CD4-positive, alpha-beta T cell treated with Interleukin-15 for 1 hour (primary cell): ENCODE measurements around the gene SH3GL1.

Experiments
- DNase-seq: peaks from one replicate; pipeline ENCODE4 v3.0.0-alpha.2; 2020

SH3GL1 gene, protein sequence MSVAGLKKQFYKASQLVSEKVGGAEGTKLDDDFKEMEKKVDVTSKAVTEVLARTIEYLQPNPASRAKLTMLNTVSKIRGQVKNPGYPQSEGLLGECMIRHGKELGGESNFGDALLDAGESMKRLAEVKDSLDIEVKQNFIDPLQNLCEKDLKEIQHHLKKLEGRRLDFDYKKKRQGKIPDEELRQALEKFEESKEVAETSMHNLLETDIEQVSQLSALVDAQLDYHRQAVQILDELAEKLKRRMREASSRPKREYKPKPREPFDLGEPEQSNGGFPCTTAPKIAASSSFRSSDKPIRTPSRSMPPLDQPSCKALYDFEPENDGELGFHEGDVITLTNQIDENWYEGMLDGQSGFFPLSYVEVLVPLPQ

DNA sequence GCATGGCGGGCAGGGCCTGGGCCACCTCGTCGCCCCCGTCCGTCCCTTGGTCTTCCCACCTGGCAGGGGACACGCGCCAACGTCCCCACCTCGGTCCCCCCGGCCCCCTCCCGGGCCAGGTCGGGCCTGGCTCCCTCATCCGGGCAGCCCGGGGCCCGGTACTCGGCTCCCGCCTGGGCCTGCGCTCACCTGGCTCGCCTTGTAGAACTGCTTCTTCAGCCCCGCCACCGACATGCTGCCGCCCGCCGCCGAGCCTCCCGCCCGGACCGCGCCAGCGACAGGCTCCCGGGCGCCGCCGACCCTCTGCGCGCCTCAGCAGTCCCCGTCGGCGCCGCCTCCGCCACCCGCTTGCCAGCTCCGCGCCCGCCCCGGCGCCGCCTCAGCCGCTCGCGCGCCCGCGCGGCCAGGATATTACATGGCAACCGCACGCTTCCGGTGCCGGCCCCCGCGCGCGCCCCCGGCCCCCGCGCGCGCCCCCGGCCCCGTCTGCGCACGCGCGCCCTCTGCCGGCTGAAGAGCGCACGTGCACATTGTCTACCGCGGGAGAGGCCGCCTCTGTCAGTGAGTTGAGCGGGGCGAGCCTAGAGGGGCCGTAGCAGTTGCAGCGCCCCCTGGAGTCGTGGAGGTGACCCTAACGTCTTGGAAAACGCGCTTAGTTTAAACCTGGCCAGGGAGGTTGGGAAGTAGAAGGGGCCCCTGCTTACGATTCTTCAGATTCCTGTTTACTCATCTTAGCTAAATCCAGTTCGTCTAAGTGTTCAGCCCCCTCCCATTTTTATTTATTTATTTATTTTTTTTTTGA, at the start of gene SH3GL1:
Gene SH3GL1 (minus strand): TSS at position 413 of the 802 bp plus-strand sequence. CDS start 179 bp downstream, at position 234.
- peak; percentile 91 for DNase-seq

DNA sequence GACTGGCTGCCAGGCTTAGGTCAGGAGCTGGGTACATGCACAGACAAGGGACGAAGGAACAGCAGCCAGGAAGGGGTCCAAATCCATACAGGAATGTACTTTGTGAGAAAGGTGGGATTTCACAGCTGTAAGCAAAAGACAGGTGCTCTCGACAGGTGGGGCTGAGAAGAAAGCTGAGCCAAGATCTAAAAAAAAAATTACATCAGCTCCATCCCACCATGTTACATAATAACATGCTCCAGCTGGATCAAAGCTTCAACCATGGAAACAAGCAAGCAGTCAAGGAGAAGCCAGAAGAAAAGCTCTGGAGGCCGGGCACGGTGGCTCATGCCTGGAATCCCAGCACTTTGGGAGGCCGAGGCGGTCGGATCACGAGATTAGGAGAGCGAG, 49.3 kb upstream of the SH3GL1 start:
- no peak for DNase-seq

DNA sequence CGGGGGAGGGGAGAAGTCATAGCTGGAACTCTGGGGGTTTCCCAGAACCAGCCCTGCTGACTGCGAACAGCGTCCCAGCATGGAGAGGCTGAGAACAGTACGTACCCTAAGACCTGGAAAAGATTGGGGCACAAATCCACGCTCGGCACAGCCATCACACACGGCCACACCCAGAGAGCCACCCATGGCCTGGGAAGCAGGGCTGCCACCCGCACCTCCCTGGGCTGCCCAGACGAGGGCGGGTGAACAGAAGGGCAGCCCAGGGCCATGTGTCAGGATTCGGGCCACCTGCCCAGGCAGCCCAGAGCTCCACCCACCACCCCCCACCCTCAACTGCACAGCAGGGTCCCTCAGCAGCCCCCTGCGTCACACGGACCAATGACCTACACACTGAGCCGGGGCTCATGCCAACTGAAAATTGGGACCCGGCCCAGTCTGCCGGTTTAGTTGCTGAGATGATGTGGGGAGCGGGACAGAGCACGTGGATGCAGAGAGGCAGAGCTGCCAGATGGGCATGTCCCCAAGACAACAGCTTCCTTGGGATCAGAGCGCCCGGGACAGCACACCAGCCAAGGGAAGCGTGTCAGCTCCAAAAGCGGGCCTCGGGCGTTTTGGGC, 48.8 kb upstream of the SH3GL1 start:
- no peak for DNase-seq

DNA sequence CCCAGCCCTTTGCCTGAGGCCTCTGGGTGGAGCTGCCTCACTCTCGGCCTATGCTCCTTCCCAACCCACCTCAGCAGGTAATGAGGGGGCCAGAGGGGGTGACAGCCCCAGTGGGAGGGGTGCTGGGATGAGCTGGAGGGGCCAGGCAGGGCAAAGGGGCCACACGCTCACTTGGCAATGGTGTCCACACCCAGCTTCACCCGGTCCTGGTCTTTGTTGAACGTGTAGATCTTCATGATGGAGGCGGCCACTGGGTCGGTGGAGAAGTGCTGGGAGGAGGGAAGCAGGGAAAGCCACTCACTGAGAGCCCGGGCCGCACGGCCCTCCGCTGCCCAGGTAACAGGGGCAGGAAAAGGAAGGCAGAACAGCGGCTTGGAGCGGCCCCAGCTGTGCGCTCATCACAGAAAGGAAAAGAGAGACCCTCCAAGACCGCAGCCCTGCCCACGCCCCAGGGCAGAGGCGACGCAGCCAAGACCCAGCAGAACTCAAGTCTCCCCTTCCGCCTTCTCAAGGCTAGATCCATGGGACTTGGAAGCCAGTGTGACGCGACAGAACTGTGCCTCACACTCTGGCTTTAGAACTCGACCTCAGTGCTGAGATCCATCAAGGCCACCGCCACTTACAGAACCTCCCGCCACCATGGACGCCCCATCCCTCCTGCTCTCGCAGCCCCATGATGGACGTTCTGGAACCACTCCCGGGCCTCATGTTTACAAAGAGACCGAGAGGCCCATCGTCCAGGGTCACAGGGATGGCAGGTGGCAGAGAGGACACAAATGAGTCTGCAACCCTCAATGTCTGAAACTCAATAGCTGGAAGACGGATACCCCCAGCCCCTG, 48.0 kb upstream of the SH3GL1 start:
- no peak for DNase-seq

DNA sequence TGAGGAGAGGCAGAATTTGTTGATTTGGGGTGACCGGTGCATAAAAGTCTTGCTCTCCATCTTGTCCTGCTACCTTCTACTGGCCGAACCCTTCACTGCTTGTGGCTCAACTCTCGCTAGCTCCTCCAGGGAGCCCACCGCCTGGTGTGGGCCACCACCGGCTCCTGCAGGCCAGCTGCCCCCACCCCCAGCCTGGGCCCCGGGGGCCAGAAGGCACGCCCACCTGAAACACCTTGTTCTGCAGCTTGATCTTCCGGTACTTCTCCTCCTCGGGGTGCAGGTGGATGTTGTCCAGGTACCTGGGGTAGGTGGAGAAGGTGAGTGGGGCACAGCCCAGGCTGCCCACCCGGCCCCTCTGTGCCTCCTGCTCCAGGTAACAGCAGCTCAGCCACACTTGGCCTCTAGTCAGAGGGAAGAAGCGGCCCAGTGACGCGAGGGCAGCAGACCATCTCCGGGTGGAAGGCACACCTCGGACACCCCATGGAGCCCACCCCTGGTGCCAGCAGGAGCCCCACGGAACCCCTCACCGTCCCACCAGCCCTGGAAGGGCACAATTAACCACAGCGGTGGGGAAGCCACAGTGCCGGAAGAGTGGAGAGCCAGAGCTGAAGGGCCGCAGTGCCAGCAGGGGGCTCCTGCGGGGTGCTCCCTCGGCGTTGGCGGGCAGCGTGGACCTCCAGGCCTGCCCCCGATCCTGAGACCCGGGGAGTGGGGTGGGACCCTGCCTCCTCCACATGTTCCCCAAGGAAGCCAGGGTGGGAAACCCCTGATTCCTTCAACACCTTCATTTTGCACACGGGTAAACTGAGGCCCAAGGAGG, 47.2 kb upstream of the SH3GL1 start:
- no peak for DNase-seq

DNA sequence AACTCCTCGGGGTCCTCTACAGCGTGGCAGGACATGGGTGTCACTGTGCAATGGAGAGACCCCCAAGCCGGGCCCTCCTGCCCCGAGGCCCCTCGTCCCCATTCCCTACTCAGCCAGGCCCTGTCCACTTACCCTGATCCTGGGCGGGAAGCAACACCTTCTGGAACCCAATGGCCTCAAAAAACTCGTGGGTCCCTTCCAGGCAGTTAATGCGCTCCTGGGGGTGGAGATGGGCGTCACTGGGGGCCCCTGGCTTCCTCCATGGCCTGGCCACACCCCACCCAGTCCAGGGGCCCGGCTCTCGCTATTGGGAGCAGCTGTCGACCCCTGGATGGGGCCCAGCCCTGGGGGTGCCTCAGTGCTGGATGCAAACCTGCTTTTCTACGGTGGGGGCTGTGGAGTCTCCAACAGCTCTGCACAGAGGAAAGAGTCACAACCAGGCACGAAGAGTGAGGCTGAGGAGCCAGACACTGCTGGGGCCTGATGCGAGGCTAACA, 46.4 kb upstream of the SH3GL1 start:
- no peak for DNase-seq

DNA sequence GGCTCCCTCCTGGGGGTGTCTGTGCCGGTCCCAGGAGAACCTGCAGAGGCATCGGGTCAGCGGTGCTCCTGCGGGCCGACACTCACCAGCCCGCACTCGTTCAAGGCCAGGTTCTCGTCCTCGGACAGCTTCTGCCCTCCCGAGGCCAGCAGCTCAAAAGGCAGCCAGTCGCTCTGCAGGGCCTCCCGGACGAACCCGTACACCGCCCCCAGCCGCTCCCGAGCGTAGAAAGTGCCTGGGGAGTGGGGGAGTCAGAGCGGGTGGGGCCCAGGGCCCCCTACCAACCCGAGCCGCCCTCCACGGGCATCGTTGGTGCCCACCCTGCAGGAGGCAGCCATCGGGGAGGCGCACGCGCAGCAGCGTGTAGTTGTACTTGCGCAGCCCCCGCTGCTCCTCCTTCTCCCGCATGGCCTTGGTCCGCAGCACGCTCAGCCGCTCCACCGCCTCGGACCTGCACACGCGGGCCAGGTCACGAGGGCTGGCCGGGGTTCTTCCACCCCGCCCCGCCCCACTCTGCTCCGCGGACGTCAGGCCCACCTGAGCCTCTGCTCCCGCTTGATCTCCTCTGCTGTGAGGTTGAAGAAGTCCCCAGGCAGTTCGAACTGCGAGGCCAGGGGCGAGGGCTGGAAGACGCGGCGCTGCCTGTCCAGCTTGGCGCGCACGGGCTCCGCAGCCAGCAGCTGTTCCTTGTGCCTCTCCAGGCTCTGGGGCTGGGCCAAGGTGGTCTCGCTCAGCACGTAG, 45.8 kb upstream of the SH3GL1 start:
- no peak for DNase-seq

DNA sequence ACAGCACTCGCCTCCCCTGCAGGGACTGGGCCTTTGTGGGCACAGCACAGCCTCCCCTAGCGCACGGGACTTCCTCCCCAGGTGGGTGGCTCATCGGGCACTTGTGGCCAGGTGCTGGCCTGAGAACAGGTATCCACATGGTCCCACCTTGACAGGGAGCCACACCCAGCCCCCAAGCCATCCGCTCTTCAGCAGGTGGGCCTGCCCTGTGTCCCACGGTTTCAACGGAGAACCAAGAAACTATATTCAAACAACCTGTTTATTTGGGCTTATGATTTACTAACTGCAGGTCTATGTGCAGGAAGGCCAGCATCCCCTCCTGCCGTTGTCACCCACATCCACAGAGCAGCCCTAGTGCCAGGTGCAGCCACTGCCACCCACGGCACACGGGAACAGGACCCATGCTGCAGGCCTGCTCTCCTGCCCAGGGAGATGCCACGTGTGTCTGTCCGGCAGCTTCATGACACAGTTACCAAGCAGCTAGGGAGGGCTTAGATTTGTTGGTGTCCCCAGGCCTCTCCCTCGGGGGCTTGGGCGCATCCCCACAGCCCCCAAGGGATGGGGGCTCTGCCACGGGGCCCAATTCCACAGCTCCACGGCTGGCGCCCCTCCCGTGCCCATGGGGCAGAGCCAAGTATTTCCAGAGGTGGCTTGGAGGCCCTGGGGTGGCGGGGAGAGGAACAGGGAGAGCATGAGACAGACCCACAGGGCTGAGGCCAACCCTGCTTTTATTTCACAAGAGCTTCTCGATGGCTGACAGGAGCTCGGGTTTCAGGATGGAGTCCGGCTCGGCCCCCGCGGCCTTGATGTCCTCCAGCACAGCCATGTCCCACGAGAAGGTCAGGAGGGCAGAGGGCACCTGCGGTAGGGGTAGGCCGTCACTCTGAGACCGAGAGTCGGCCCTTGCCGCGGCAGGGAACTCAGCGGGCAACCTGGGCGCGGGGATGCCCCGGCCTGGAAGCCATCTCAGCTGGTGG, 44.7 kb upstream of the SH3GL1 start:
- DNase-seq, result no peak

DNA sequence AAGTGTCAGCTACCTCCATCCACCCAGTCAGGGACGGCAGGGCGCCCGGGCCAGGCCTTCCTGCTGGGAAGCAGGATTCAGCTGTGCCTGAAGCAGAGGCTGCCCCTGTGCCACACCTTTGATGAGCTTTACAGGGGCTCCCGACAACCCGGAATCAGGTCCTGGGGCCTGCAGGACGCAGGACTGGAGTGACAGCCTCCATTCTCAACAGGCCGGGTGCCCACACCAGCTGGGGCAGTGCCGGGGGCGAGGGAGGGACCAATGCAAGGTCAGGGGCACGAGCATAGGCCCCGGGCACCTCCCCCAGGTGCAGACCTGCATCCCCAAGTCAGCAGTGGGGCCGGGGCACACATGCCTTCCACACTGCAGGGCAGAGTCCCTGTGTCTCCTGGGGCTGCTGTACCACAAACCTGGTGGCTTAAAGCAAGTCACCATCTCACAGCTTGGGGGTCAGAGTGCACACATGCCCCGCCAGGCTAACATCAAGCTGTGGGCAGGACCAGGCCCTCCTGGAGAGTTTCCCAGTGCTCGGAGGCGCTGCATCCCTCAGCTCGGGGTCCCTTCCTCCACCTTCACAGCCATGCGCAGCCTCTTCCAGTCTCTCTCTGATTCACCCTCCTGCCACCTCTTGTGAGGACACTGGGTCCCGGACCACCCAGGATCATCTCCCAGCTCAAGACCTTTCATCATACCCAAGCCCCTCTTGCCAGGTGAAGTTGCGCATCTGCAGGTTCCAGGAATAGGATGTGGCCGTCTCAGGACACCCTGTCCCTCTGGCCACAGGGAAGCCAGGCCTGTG, 43.8 kb upstream of the SH3GL1 start:
- DNase-seq, result no peak

DNA sequence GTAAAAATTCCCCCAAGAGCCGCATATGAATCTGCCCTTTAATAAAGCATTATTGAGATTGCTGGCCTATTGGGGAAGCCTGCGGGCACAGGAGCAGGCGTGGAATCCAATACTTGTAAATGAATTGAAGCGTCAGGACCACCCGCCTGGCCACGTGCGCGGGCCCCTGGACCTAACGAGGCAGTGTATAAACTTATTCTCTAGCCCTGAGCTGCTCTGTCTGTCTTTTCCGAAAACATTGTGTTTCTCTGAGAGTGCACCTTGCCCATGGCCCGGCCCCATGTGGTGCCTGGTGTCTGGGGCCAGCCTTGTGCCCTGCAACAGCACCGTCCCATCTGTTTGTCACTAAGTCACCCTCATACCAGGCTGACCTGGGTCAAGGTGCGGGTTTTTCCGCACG, 42.8 kb upstream of the SH3GL1 start:
- no peak for DNase-seq

DNA sequence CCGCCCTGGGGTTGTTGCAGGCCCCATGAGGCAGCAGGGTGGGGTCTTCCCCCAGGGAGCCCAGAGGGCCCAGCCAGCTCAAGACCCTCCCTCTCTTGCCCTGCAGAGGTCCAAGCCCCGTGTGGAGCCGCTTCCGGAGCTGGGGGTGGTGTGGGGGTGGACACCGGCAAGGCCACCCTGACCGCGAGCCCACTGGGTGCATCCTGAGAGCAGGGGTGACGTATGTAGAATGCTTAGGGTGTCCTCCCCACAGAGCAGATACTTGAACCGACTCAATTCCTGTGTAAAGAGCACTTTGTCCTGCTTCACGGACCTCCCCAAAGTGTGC, 42.4 kb upstream of the SH3GL1 start:
- no peak for DNase-seq

DNA sequence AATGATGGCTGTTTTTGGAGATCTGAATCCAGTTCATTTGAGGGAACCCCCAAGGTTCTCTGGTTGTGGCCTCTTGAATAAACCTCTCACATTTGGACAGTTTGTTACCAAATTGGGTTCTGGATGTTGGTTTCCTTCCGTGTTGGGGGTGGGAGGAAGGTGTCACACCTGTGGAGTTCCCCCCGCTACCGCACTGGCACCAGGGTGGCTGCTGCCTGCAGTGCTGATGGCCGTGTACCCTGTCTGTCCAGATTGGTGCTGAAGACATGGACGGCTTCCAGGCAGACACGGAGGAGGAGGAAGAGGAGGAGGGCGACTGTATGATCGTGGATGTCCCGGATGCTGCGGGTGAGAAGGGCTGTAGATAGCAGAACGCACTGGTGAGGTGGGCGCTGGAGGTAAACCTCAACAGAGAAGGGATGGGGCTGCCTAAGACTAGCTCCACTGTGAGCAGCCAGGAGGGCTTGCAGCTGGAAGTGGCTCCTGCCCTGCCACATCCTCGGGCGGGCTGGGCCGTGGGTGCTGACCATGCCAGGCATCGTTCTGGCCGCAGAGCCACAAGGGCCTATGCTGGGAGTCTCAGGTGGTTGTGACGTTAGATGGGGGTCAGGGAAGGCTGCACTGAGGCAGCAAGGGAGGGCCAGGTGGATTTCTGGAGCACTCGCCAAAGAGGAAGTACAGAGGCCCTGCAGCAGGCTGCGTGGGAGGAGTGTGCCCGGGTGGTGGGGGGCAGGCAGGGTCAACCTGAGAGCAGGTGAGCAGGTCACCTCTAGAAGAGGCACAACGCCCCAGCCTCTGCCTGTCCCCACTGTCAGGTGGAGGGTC, 41.9 kb upstream of the SH3GL1 start:
- no peak for DNase-seq

DNA sequence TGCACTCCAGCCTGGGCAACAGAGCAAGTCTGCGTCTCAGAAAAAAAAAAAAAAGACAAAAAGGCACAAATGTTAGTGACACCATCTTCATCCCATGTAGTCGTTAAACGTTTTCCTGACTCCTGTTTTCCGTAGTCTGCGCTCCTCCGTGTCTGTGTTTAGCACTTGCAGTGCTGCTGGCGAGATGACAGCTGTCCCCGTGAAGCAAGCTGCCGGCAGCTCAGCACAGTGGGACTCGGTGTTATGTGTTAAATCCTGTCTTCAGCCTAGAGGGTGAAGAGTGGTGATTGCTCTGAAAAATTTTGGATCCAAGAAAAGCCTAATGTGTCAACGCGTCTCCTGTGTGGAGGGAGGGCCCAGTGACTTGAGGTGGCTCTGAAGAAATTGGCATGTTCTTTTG, 38.9 kb upstream of the SH3GL1 start:
- DNase-seq, result no peak

DNA sequence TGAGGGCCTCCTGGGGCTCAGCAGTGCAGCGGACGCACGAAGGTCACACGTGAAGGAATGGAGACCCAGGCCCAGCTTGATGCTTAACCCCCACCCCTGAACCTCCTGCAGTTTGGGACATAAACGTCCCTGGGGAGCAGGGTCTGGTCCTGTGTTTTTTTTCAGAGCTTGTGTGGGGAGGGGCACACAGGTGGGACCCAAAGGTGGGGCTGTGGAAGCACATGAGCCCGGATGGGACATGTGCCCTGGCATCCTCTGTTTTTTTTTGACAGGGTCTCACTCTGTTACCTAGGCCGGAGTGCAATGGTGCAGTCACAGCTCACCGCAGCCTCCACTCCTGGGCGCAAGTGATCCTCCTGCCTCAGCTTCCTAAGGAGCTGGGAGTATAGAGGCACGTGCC, 36.8 kb upstream of the SH3GL1 start:
- no peak for DNase-seq

DNA sequence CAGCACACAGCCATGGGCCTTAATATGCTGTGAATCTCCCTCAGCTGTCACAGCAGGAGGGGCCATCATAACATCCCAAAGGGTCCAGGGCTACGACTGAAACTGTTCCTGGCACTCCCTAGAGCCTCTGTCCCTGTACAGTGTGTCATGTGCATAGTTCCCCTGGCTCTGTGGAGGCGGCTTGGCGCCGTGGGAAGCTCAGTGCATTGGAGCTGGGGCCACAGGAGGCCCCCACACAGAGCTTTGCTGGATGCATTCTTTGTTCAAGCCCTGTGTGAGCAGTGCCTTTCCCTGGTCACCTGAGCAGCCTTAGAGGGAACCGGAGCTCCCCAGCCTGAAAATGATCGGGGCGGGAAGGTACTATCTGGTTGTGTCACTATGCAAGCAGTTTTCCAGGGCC, 35.9 kb upstream of the SH3GL1 start:
- DNase-seq, result no peak

DNA sequence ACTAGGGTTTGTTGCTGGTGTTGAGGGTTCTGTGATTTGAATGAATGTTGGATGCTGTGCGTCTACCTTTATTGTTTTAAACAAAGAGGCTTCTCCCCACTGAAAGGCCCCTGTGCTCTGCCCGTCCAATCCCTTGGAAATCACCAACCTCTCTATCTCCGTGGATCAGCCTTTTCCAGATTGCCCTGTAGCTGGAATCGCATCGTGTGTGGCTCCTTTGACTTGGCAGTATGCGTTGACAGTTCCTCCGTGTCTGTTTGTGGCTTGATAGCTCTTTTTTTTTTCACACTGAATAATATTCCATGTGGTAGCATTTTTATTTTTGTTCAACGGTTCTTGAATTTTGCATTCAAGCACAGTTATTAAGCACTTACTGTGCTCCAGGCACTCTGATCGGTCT, 34.0 kb upstream of the SH3GL1 start:
- no peak for DNase-seq

DNA sequence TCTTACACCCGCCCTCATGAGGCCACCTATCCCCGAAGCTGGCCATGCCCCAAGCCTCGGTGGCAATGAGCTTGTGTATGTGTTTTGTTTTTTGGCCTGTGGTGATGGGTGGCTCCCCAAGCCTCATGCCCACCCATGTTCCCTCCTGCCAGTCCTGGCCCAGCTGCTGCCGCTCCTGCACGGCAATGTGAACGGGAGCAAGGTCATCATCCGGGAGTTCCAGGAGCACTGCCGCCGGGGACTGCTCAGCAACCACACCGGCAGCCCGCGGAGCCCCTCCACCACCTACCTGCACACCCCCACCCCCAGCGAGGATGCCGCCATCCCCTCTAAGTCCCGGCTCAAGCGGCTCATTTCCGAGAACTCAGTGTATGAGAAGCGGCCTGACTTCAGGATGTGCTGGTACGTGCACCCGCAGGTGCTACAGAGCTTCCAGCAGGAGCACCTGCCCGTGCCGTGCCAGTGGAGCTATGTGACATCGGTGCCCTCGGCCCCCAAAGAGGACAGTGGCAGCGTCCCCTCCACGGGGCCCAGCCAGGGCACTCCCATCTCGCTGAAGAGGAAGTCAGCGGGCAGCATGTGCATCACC, 32.7 kb upstream of the SH3GL1 start:
- no peak for DNase-seq
